HCT116 (cell line): ENCODE results near the gene SUSD3.

Experiments
- CTCF ChIP-seq, 3 experiments: fragments of 200-600 bp in 1 of 3; sonication (generic) in 1 of 3; IDR thresholded peaks in 2 of 3; conservative IDR thresholded peaks in 1 of 3; 2 replicates each; pipeline ENCODE4 v1.5.1; 2012 to 2017; ENCODE audit warnings: low read depth in 2 of 3, low read length in 2 of 3, antibody characterized with exemption in 1 of 3, borderline replicate concordance in 1 of 3, control low read depth in 1 of 3, mild to moderate bottlenecking in 1 of 3, mixed read lengths in 1 of 3, mixed run types in 1 of 3, moderate library complexity in 1 of 3; ENCODE audit not compliant: insufficient read depth in 1 of 3
- POLR2AphosphoS5 ChIP-seq: IDR thresholded peaks from 2 replicates; pipeline ENCODE4 v1.6.1; 2011; ENCODE audit warnings: mild to moderate bottlenecking, low read depth, low read length, moderate library complexity

- TF ChIP-seq POLR2AphosphoS5 (no peak), CTCF (IDR thresholded peaks at IDR 0.05 in 2 of 3, conservative IDR thresholded peaks at IDR 0.05 in 1 of 3; ENCODE audit: borderline replicate concordance in 1 of 3, insufficient read depth in 1 of 3, low read depth in 2 of 3, low read length in 2 of 3) (no peak)
Measured at GRCh38 chr9:93060746-93061259, 2.3 kb downstream of the SUSD3 start.
